PFSK-1 (cell line): ENCODE results near the gene PPP4R3B. TPM values are rescaled to one million over a fixed set of nuclear protein-coding genes. Genes with fewer than 3 reads are reported as not detected.

Source experiments
- FOXP2 ChIP-seq: optimal IDR thresholded peaks from 2 replicates; pipeline ENCODE3; 2011; ENCODE audit warnings: borderline replicate concordance, control low read depth, inconsistent platforms; ENCODE audit not compliant: insufficient read depth; ENCODE audit errors: extremely low read length, extremely low read depth
- POLR2AphosphoS5 ChIP-seq: IDR thresholded peaks from 2 replicates; pipeline ENCODE4 v1.6.1; 2012; ENCODE audit warnings: low read depth, mild to moderate bottlenecking, control low read depth, low read length, moderate library complexity
- SIN3A ChIP-seq: IDR thresholded peaks from 2 replicates; pipeline ENCODE4 v1.6.1; 2012; ENCODE audit warnings: mild to moderate bottlenecking, low read length, moderate library complexity, borderline replicate concordance; ENCODE audit not compliant: insufficient read depth
- TAF1 ChIP-seq: IDR thresholded peaks from 2 replicates; pipeline ENCODE4 v1.6.1; 2012; ENCODE audit warnings: low read length, control low read depth, borderline replicate concordance; ENCODE audit not compliant: insufficient read depth
- polyA plus RNA-seq: library from polyadenylated mRNA; unstranded; fragments of >200 nt; gene quantifications from one replicate; pipeline ENCODE4 v1.2.1, GENCODE V29; 2012; ENCODE audit warnings: low read depth, missing spikeins; ENCODE audit not compliant: insufficient read length
- TF ChIP-seq, protein P1 (sequence below), 2 experiments: IDR thresholded peaks; 2 replicates each; pipeline versions ENCODE4 v1.6.1 to v1.8.0; 2011 to 2012; ENCODE audit warnings: low read depth in 2 of 2, low read length in 2 of 2, control low read depth in 1 of 2, inconsistent platforms in 1 of 2, mild to moderate bottlenecking in 1 of 2, moderate library complexity in 1 of 2; ENCODE audit not compliant: insufficient read depth in 1 of 2

The PPP4R3B gene
- polyA plus RNA-seq: 18.3 TPM

DNA sequence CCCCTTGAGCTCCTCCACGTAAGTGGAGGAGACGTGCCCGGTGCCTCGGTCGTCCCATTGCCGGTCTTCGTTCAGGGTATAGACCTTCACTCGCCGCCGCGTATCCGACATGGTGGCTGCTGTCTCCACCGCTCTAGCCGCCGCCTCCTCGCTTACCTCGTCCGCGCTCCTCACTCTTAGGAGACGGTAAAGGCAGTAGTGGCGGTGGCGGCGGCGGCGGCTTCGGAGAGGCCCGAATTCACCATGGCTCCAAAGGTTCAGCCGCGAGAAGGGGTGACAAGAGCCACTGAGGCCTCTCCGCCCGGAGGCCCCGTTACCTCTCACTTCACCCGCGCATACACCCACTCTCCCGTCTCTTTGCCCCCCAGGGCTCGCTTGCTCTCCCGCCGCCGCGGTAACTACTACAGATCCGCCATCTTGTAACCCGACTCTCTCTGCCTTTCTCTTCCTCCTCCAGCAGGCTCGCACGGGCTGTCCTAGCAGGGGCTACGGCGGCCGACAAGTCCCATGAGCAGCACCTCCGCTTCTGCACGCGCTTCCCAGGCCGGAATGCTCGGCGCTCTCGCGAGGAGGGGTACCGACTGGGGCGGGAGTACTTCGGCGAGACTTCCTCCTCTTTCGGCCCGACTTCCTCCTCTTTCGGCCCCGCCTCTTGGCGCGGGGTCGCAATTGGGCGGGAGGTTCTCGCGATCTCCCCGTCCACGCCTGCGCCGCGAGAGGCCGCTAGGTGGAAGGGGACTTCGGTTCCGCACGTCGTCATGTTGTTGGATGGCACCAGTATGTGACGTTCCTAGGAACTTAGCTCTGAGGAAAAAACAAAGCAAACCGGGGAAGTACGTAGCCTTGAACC, at the start of gene PPP4R3B:
Gene PPP4R3B (minus strand): TSS at position 448 of the 850 bp plus-strand sequence. CDS start 337 bp downstream, at position 111.
- peak; percentile 91; the same call in 1 of the 2 replicates for TF ChIP-seq SIN3A
- TF ChIP-seq, protein P1, sequence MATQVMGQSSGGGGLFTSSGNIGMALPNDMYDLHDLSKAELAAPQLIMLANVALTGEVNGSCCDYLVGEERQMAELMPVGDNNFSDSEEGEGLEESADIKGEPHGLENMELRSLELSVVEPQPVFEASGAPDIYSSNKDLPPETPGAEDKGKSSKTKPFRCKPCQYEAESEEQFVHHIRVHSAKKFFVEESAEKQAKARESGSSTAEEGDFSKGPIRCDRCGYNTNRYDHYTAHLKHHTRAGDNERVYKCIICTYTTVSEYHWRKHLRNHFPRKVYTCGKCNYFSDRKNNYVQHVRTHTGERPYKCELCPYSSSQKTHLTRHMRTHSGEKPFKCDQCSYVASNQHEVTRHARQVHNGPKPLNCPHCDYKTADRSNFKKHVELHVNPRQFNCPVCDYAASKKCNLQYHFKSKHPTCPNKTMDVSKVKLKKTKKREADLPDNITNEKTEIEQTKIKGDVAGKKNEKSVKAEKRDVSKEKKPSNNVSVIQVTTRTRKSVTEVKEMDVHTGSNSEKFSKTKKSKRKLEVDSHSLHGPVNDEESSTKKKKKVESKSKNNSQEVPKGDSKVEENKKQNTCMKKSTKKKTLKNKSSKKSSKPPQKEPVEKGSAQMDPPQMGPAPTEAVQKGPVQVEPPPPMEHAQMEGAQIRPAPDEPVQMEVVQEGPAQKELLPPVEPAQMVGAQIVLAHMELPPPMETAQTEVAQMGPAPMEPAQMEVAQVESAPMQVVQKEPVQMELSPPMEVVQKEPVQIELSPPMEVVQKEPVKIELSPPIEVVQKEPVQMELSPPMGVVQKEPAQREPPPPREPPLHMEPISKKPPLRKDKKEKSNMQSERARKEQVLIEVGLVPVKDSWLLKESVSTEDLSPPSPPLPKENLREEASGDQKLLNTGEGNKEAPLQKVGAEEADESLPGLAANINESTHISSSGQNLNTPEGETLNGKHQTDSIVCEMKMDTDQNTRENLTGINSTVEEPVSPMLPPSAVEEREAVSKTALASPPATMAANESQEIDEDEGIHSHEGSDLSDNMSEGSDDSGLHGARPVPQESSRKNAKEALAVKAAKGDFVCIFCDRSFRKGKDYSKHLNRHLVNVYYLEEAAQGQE (IDR thresholded peaks at IDR 0.05; ENCODE audit: insufficient read depth in 1 of 2, low read depth in 2 of 2, low read length in 2 of 2): 0 out of 4 replicates have a peak, but pooled peaks of 1 of the 2 experiments have one; percentile 8
- peak; percentile 88 for TF ChIP-seq FOXP2
- TF ChIP-seq POLR2AphosphoS5: peak; percentile 75
- TF ChIP-seq TAF1: peak; percentile 95

DNA sequence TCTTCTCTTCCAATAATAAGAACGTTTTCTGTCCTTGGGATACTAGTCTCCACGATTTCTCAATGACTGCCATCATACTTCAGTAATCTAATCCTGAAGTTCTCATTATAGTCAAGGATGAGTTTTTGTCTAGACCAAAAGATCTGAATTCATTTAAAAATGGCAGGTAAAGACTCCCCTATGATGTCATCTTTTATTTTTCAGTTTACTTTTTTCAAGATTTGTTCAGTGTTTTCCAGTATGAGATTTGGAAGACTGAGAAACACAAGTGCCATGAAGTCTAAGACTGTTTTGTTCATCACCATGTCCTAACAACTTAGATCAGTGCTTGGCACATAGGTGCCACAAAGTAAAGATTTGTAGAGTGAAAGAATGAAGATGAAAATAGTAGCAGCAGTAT, 35.8 kb upstream of the PPP4R3B start:
- TF ChIP-seq SIN3A (no peak), FOXP2 (no peak), POLR2AphosphoS5 (no peak), TAF1 (no peak)
- TF ChIP-seq, protein P1 (IDR thresholded peaks at IDR 0.05; ENCODE audit: insufficient read depth in 1 of 2, low read depth in 2 of 2, low read length in 2 of 2): no peak

DNA sequence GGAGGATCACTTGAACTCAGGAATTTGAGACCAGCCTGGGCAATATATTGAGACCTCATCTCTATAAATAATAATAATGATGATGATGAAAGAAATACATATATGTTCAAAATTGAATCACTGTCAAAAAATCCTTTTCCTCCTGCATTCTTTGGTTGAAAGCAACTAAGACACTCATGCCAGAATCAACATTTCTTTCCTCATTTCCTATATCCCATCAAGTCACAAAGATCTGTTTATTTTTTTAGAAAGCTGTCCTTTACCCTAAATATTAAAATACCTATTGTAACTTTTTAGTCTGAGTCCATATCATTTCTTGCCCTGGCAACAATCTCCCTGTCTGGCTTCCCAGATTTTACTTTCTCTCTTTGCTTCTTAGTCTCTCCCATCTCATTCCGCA, 31.8 kb upstream of the PPP4R3B start:
- TF ChIP-seq POLR2AphosphoS5 (no peak), FOXP2 (no peak), SIN3A (no peak), TAF1 (no peak)
- TF ChIP-seq, protein P1 (IDR thresholded peaks at IDR 0.05; ENCODE audit: insufficient read depth in 1 of 2, low read depth in 2 of 2, low read length in 2 of 2): no peak

DNA sequence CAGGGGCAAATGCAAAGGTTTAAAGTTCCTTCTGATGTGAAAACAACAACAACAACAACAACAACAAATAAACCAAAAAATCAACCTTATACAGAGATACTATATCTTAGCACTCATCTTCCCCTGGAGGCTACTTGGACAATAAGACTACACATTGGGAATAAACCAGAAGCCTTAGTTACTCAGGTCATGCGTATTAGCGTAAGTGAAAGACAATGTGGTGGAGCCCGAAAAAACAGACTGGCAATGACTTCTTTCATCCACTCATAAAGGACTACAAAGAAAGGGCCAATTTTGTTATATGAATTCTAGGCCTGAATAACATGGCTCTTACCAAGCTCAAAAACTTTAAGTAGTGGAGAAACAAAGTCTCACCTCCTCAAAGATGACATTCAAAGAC, 19.4 kb upstream of the PPP4R3B start:
- TF ChIP-seq TAF1: no peak
- TF ChIP-seq POLR2AphosphoS5: no peak

DNA sequence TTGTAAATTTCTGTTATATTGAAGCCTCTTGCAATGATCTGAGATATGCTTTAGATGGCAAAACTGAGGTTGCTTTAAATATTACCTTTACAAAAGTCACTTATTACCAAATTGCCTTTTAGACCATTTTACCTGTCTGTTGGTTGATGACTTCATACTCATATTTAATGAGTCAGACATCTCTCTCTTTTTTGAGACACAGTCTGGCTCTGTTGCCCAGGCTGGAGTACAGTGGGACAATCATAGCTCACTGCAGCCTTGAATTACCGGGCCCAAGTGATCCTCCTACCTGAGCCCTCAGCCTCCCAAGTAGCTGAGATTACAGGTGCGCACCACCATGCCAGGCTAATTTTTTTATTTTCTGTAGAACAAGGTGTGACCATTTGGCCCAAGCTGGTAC, 11.5 kb upstream of the PPP4R3B start:
- TF ChIP-seq SIN3A (no peak), POLR2AphosphoS5 (no peak), TAF1 (no peak), FOXP2 (no peak)
- TF ChIP-seq, protein P1 (IDR thresholded peaks at IDR 0.05; ENCODE audit: insufficient read depth in 1 of 2, low read depth in 2 of 2, low read length in 2 of 2): no peak
